Middle frontal gyrus (tissue), 1 donor: Measurements from ENCODE around the gene SMG6.
"Not testable (repeated sequence)": the region's sequence is repeated elsewhere in the genome, so short reads cannot be mapped to it uniquely, and the experiment has no call there.

Experiments used
- DNase-seq: peaks from one replicate; pipeline ENCODE4 v3.0.0-alpha.2; 2015; ENCODE audit warnings: low spot score; ENCODE audit errors: extremely low spot score

SMG6 gene

DNA sequence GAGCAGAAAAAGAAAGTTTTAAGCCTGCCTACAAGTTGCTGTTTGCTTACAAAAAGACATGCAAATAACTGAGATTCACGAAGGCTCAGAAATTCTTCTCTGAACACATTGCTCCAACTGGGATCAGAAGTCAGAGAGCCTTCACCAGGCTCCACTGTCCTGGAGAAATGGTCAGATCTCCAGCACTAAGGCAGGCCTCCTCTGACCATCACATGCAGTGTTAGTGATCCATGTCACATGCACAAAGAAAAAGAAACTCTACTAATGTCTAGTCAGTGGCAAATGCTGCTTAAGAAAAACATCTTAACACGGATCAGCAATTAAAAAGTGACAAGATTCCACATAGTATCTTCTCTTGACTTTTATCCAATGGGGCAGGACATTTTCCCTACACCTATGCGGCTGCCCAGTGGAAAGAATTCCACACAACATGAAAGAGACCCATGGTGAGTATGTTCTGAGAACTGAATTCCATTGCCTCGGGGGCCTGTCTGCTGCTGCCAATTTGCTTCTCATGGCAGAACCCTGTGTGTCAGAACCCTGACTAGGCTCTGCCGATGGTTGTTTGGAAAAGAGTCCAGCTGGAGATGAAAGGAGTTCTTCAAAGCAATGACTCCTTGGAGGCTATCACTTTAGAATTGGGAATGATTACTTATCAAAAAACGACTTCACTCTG lies 152.1 kb downstream of the SMG6 start:
- no peak for DNase-seq

DNA sequence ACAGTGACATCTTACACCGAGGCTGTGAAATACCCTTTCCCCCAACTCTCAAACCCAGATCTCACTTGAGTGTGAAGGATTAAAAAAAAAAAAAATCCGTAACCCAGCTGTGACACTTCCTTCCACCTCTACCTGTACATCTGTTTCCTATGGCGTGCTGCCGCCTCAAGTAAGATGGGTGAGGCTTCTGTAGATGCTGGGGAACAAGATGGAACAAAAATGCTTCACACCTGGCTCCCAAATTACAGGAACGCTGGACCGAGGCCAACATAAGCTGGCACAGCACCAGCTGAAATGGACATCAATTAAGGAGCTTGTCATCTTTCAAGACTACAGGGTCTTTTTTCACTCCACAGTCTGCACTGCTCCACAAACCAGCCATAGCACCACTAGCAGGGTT lies 152.8 kb downstream of the SMG6 start:
- DNase-seq, result no peak

DNA sequence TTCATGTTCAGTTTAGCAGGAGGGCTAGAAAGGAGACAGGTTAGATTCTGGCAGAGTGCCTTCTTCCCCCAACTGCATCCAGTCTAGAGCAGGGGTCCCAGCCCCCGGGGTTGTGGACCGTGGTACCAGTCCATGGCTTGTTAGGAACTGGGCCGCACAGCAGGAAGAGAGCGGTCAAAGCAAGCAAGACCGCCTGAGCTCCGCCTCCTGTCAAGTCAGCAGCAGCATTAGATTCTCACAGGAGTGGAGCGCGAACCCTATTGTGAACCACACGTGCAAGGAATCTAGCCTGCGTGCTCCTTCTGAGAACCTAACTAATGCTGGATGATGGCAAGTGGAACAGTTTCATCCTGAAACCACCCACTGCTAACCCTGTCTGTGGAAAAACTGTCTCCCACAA lies 153.7 kb downstream of the SMG6 start:
- no peak for DNase-seq

DNA sequence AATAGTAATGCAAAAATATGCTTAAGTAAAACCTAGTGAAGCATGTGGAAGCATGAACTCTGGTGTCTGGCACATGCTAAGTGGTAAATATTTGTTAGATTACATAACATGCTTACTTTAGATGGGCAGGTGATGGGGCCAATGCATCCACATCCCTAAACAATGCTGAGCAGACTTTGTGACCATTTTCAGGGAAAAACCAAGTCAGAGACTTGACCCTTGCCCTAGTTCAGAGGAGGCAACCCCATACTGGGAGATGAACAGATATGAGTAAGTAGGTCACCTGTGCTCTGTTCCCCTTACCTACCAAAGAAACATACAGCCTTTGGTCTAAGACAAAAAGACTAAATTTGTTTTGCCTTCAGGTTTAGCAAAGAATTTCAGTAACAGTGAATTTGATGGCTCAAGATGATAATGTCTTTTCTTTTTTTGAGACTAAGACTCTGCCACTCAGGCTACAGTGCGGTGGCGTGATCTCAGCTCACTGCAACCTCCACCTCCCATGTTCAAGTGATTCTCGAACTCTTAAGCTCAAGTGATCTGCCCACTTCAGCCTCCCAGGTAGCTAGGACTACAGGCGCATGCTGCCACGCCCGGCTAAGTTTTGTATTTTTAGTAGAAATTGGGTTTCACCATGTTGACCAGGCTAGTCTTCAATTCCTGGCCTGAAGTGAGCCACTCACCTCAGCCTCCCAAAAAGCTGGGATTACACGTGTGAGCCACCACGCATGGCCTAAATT lies 157.3 kb downstream of the SMG6 start:
- DNase-seq, result no peak

DNA sequence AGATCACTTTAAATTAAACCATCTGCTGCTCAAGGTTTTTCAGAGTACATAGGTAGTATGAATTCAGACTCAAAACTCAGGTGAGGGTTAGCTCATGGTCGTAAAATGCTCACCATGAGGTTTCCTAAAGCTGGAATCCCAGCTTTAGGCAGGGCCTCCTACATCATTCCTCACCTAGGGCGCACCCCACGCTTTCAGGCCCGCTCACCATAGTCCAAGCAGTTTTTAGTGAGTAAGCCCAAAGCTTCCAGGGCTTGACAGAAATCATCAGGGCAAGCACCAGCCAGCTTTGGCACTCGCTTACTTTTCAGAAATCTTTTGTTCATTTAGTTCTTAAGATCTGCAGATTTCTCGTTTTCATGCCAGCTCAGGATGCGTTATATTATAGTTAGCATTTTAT lies 158.9 kb downstream of the SMG6 start:
- DNase-seq, result no peak

DNA sequence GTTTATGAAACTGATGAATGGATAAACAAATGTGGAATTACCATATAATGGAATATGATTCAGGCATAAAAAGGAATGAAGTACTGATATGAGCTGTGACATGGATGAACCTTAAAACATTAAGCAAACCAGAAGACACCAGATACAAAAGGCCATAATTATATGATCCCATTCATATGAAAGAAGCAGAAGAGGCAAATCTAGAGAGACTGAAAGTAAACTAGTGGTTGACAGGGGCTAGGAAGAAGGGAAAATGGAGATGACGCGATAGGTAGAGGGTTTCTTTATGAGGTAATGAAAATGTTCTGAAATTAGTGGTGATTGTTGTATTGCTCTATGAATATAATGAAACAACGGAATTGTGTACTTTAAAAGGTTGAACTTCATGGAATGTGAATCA lies 160.3 kb downstream of the SMG6 start:
- no peak for DNase-seq

DNA sequence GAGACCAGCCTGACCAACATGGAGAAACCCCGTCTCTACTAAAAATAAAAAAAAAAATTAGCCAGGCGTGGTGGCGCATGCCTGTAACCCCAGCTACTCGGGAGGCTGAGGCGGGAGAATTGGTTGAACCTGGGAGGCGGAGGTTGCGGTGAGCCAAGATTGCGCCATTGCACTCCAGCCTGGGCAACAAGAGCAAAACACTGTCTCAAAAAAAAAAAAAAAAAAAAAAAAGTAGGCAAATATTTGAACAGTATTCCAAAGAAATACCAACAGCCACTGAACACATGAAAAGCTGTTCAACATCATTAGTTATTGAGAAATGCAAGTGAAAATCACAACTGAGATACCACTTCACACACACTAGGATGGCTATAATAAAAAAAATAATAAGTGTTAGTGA lies 160.9 kb downstream of the SMG6 start:
- not testable (repeated sequence) for DNase-seq

DNA sequence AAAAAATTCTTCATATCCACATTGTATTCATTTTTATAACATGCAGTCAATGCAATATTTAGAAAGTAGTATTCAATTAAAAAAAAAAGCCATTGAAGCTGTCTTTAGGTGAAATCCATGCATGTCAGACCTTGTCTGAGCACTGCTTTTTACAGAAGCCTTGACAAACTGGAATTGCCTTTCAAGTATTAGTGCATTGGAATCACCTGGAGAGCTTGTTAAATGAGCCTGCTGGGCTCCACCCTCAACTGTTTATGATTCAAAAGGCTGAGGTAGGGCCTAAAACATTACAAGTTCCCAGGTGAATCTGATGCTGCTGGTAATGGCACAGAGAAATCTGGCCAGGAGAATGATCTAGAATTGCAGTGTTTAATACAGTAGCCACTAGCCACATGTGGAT lies 162.9 kb downstream of the SMG6 start:
- DNase-seq, result no peak

DNA sequence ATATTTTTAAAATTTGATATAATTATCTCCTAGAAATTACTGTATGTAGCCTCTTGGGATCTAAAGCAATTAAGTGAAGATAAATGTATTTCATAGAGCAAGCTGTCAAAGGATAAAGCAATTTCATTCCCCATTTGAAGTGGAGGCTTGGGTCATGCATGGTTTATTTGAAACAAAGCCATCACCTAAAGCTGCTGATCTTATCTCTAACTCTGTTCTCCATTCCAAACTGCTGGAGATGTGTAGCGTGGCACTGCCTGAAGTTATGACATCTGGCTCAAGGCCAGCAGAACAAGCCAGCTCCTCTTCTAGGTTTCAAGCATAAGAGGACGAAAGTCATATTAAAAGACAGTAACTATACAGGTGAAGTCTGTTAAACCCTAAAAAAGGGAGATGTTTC lies 164.8 kb downstream of the SMG6 start:
- DNase-seq, result no peak

DNA sequence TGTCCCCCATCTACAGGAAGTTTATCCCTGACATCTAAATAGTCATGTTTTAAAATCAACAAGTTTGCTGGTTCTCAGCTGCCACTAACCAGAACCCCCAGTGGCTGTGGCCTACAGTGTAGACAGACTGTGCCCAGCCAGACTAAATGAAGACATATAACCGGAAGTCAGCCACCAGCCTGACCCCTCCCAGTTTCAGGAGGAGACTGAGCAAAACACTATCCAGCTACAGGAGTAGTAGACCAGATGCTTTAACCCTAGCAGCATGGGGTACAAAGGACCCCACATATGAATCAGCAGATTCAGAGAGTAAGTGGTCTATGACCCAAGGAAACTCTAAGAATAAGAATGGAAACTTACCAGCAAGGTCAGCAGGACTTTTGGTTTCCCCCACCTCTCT lies 165.3 kb downstream of the SMG6 start:
- DNase-seq, result no peak

DNA sequence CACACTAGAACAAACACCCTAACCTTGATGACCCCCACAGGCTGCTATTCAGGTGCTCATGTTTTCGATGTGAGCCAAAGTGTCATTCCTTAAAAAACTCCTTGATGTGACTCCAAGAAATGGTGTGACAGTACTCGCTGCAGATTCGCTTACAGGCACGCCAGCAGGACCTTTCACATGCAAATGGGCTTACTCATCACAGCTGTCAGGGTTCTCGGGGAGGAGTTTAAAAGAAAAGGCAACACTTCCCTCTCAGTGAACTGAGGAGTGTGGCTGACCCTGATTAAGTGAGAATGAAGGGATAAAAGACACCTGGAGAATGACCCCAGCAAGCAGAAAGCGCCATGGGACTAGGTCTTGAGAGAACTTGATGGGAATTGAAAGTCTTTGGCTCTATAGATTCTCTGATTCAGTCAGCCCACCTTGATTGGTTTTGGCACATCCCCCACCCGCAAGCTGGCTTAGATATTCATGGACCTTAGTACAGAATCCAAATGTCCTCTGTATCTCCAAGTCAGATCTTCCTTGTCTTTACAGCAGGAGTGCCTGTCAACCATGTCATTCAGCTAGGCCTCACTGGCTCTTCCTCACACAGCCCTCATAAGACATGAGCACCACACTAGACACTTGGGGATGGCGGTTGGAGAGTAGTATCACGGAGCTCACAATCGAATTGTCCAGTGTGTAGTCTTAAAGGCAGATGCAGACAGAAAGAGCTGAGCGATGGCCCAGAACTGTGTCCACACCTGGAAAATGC lies 166.1 kb downstream of the SMG6 start:
- no peak for DNase-seq

DNA sequence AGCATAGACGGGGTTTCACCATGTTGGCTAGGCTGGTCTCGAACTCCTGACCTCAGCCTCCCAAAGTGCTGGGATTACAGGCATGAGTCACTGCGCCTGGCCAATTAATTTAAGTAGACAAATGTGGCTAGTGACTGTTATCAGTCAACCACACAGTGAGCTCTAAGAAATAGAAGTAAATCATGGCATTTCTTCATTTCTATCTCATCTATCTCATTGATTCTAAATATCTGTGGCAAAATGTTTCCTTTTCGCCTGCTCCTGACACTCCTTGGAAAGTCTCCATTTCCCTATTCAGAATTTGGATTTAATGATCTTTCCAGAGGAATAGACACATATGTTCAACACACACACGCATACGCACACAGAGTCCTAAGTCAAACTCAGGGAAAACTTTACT lies 167.3 kb downstream of the SMG6 start:
- no peak for DNase-seq

DNA sequence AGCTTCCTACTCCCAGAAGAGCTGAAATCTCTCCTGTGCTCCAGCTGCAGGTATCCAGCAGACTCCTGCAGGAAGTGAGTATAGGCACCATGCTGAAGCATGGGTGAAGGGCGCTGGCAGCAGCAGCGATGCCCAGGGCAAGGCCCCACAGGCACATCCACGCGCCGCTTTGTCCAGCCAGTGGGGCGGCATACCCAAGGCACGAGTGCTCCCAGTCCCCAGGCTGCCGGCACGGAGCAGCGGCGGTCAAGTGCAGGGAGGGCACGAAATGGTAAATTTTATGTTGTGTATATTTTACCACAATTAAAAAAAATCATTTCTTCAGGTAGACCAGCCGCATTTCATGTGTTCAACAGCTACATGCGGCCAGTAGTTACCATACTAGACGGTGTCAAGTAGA lies 175.6 kb downstream of the SMG6 start:
- DNase-seq, result no peak

DNA sequence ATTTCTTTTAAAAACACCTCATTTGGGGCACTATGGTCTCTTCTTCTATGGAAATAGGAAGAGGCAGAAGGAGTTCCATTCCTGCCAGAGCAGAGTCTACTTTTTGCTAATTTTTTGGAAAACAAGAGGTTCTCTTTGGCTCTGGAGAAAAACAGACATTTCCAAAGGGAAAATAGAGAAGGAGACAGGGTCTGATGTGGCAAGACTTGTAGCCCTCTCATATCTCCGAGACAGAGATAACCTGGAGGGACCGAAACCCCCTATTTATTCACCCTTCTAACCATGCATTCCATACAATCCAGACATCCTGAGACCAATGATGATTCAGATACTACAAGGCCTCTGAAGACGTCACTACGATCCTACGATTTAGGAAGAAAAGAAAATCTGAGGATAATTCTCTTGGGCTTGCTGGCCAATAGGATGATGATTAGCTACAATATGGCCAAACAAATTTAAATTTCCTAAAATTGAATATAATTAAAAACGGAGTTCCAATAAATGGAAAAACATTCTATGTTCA lies 178.5 kb downstream of the SMG6 start:
- DNase-seq, result no peak

DNA sequence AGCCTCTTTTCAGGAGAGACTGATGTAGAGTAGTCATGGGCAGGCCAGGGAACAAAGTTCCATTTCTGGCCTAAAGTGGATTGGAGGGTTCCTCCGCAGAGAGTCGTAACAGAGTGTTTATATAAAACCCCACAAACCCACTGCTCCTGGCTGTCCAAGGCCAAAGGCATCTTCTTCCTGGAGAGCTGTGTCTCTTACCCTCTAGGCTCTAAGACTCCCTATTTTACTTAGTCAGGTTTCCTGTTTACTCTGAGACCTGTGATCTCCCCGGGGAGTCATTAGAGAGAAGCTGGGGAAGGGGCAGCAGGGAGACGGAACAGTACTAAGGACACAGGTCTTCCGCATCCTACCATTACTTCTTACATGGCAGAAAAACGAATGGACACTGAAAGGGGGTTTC lies 179.2 kb downstream of the SMG6 start:
- DNase-seq, result no peak

DNA sequence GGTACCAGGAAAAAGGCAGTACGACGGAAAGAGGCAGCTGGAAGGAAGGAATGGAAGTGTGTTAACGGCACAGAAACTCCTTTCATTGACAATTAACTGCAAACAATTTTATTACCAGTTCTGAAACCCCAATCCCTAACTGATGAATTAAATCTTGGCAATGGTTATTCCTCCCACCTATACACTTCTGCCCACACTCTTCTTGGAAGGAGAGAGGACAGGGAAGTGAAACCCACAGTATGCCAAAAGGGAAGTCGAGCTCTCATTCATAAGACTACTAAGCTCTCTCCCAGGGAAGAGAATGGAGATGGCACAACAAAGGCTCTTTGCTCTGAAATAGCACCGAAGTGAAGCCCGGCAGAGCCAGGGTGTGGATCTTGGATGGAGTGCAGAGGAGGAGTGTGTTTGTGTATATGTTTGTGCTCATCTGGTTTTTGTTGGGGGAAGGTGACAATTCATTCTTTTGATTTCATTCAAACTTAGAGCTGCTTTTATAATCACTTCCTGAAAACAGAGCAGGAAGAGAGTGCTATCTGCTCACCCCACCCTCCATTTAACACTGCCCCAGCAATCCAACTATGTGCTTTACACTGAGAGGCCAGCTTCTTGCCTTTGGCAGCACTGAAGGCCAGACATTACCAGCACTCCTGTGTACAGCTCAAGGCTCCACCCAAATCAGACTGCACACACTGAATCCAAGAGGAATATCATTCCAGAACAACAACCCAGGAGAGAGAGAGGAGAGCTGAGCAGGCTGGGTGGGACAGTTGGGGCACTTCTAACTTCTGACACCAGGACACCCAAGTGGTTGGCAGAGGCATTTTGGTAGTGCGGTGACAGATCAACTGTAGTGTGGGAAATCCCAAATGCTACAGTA lies 180.0 kb downstream of the SMG6 start:
- peak; percentile 5 for DNase-seq

DNA sequence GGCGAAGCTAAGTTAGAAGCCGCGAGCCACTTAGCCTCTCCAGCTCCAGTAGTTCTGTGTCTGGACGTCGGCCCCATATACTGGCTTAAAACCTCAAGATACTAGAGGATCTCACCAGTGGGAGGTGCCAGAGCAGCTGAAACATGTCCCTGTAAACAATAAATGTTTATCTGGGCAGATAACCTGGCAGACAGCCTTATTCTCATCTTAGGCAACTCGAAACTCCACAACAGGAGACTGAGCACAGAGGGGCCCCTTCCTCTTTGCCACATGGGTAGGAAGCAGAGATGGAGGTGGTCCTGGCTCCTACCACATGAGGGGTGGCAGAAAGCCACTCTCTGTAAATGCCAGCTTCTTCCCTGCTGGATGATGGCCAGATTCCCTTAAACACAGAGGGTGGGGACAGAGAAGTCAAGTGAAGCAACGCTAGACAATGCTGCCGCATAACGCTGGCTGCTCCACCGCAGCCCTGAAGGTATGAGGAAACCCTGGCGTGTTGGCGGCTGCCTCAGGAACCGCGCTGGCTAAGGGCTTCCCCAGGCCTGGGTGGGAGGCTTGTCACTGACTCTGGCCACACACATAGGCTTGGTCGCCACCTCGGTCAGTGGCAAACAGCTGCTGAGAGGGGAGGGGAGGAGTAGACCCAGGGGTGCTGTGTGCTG lies 180.8 kb downstream of the SMG6 start:
- peak; percentile 3 for DNase-seq

DNA sequence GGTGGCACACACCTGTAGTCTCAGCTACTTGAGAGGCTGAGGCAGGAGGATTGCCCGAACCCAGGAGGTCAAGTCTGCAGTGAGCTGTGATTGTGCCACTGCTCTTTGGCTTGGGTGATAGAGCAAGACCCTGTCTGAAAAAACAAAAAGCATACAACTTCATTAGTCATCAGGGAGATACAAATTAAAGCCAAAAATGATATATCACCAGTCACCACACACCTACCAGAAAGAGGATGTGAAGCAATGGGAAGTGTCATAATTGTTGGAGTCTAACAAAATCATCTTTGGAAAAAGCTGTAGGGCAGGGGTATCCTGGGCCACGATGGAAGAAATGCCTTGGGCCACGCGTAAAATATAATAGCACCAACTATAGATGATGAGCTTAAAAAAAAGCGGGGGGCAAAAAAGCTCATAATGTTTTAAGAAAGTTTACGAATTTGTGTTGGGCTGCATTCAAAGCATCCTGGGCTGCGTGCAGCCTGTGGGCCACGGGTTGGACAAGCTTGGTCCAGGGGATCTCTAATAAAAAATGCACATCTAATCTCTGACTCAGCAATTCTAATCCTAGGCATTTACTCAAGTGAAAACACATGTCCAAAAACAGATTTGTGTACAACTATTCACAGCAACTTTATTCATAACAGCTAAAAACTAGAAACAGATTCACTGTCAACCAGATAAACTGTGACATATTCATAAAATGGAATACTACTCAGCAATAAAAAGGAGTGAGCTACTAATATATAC lies 182.8 kb downstream of the SMG6 start:
- no peak for DNase-seq

DNA sequence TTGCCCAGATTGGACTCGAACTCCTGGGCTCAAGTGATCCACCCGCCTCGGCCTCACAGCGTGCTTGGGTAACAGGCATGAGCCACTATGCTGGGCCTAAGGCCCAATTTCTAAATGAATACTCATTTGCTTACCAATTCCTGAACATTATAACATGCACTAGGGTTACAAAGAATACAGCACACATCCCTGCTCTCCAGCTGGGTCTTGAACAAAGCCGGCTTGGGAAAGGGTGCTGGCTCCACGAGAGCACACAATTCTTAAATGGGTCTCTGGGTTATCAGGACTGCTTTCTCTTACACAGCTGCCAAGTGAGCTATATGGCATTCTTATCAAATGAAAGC lies 190.3 kb downstream of the SMG6 start:
- DNase-seq, result no peak

DNA sequence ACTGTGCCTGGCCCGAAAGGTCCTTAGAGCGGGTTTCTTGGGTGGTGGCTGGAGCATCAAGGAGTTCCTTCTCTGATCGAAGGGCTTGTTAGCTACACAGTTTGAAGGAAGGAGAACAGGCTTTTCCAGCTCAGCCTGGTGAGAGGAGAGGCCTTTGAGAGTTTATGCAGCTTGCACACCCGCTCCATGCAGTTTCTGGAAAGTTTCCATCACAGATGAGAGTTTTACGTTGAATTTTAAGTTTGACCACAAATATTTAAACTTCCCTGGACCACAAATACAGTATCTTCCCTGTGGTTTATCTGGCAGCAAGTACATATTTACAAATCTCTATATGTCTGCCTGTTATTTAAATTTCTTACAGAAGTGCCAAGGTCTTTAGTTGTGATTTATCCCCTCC lies 191.9 kb downstream of the SMG6 start:
- DNase-seq, result no peak
